ENCODE results near the gene MB21D2.
"Not testable (repeated sequence)": the region's sequence is repeated elsewhere in the genome, so short reads cannot be mapped to it uniquely, and the experiment has no call there.

MB21D2 gene

GRCh38 chr3:192778508-192778907 lies 139.1 kb downstream of the MB21D2 start:
- no peaks in the 10 kb centered on the region for H3K36me3 ChIP-seq (replicated peaks)
- H3K4me3 ChIP-seq (ENCODE audit: low read depth, low read length): no peak overlapping the region
- TF ChIP-seq CTCF (IDR thresholded peaks at IDR 0.05; ENCODE audit: low read depth, low read length, missing control alignments): no peak
- no peaks in the 10 kb centered on the region for H3K27me3 ChIP-seq (replicated peaks)
- in situ Hi-C loops (cut with HindIII; ENCODE audit: low pct_ligation_motif_present, low sequenced_read_pairs): no loop called here
- no peak for DNase-seq
- H3K27ac ChIP-seq: no peak overlapping the region

- H3K4me3 ChIP-seq (ENCODE audit: low read depth, low read length); H3K27ac ChIP-seq; in situ Hi-C loops (cut with HindIII; ENCODE audit: low pct_ligation_motif_present, low sequenced_read_pairs); H3K36me3 ChIP-seq (replicated peaks); DNase-seq; H3K27me3 ChIP-seq (replicated peaks): not testable (repeated sequence)
Measured at GRCh38 chr3:192774341-192774740, 143.3 kb downstream of the MB21D2 start.

- Histone ChIP-seq H3K4me3 (ENCODE audit: low read depth, low read length) (no peak overlapping the region), H3K27me3 (replicated peaks) (no peaks in the 10 kb centered on the region), H3K36me3 (replicated peaks) (no peaks in the 10 kb centered on the region), H3K27ac (no peak overlapping the region)
- in situ Hi-C loops (cut with HindIII; ENCODE audit: low pct_ligation_motif_present, low sequenced_read_pairs): no loop called here
- TF ChIP-seq CTCF (IDR thresholded peaks at IDR 0.05; ENCODE audit: low read depth, low read length, missing control alignments): peak; percentile 74
- DNase-seq: peak; percentile 54
Measured at GRCh38 chr3:192772240-192772894, 145.3 kb downstream of the MB21D2 start.

- H3K27me3 ChIP-seq (replicated peaks): no peaks in the 10 kb centered on the region
- H3K27ac ChIP-seq: no peak overlapping the region
- no peaks in the 10 kb centered on the region for H3K36me3 ChIP-seq (replicated peaks)
- DNase-seq: no peak
- in situ Hi-C loops (cut with HindIII; ENCODE audit: low pct_ligation_motif_present, low sequenced_read_pairs): no loop called here
- H3K4me3 ChIP-seq (ENCODE audit: low read depth, low read length): no peak overlapping the region
- no peak for TF ChIP-seq CTCF (IDR thresholded peaks at IDR 0.05; ENCODE audit: low read depth, low read length, missing control alignments)
Measured at GRCh38 chr3:192758654-192759053, 159.0 kb downstream of the MB21D2 start.

GRCh38 chr3:192751148-192751547 lies 166.5 kb downstream of the MB21D2 start:
- Histone ChIP-seq H3K27ac (no peak overlapping the region), H3K27me3 (replicated peaks) (no peaks in the 10 kb centered on the region), H3K4me3 (ENCODE audit: low read depth, low read length) (no peak overlapping the region), H3K36me3 (replicated peaks) (no peaks in the 10 kb centered on the region)
- in situ Hi-C loops (cut with HindIII; ENCODE audit: low pct_ligation_motif_present, low sequenced_read_pairs): no loop called here
- DNase-seq: no peak
- no peak for TF ChIP-seq CTCF (IDR thresholded peaks at IDR 0.05; ENCODE audit: low read depth, low read length, missing control alignments)

- no peaks in the 10 kb centered on the region for H3K36me3 ChIP-seq (replicated peaks)
- H3K27me3 ChIP-seq (replicated peaks): no peaks in the 10 kb centered on the region
- DNase-seq: no peak
- no peak overlapping the region for H3K4me3 ChIP-seq (ENCODE audit: low read depth, low read length)
- no peak for TF ChIP-seq CTCF (IDR thresholded peaks at IDR 0.05; ENCODE audit: low read depth, low read length, missing control alignments)
- in situ Hi-C loops (cut with HindIII; ENCODE audit: low pct_ligation_motif_present, low sequenced_read_pairs): no loop called here
- no peak overlapping the region for H3K27ac ChIP-seq
Measured at GRCh38 chr3:192750201-192750600, 167.5 kb downstream of the MB21D2 start.

All from brain microvascular endothelial cell (primary cell).